HG03571 (cell line): ENCODE measurements around the gene CP.
A peak's percentile ranks its signal among the peaks of the same experiment; 100 is the strongest.
"Not testable (repeated sequence)": the region's sequence is repeated elsewhere in the genome, so short reads cannot be mapped to it uniquely, and the experiment has no call there.

Source experiments
- ATAC-seq: cut with Tn5 transposase; IDR thresholded peaks from one replicate; pipeline ENCODE4 v1.9.1; 2021; ENCODE audit not compliant: unreplicated experiment

The CP gene

DNA sequence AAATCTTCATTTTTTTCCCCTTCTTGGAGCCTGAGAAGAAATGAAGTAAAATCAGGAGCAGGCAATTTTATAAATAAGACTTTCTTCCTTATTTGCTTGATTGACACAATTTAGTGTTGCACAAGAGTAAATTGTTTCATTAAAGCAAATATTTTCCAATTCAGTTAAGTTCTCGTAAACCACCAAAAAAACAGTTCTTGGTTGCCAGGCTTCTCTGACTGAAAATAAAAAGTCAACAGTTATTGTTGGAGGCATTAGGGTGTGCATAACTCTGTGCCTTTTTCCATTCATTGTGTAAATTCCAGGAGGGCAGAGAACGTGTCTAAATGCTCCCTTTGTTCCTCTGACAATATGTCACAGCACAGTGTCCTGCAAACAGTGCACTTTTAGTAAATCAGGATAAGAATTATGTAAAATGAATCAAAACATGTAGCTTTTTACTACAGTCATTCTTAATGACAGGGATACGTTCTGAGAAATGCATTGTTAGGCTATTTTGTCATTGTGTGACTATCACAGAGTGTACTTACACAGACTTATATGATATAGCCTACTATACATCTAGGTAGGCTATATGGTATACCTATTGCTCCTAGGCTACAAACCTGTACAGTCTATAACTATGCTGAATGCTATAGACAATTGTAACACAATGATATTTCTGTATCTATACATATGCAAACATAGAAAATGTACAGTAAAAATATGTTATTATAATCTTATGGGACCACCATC, at the start of gene CP:
Gene CP, minus strand, starts transcription at position 47 of the 735 bp plus-strand sequence. Its CDS starts 37 bp downstream, at position 10.
- no peak for ATAC-seq

DNA sequence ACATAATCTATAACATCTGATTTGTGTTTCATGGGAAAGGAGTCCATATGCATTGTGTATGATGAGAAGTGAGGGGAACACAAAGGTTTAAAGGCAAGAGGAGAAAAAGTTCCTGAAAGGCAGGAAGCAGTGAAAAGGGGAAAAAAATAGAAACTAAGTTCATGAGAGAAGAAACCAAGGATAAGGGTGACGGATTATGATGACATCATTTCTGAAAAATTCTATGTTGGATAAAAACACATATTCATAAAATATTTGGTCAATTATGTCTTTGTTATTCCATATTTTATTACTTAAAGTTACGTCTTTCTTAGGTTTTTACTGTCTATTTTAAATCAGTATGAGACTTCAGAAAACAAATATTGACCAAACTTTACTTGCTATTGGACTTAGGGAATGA, 48.6 kb upstream of the CP start:
- no peak for ATAC-seq

DNA sequence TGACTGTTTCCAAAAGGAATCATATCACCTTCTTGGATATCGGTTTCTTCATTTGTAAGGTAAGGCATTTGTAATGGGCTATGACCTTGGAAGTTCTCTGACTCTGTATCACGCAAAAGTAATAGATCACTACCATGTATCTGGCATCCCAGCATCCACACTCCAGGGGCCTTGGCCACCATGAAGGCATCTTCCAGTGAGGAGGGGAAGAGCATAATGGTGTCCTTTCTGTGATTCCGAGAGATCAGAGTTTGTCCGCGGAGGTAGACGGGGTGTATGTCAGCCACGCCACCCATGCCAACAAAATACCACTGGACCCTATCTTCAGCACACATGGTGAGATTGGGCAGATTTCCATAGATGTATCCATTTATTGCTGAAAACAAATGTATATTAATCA, 48.1 kb upstream of the CP start:
- ATAC-seq = no peak

DNA sequence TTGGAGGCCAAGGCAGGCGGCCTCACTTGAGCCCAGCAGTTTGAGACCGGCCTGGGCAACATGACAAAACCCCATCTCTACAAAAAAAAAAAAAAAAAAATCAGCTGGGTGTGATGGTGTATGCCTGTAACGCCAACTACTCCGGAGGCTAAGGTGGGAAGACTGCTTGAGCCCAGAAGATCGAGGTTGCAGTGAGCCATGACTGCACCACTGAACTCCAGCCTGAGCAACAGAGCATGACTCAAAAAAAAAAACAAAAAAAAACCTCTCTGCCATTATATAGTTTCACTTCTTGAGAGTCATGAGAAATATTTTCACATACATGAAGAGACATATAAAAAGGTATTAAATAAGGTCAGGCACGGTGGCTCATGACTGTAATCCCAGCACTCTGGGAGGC, 45.9 kb upstream of the CP start:
- ATAC-seq = no peak

DNA sequence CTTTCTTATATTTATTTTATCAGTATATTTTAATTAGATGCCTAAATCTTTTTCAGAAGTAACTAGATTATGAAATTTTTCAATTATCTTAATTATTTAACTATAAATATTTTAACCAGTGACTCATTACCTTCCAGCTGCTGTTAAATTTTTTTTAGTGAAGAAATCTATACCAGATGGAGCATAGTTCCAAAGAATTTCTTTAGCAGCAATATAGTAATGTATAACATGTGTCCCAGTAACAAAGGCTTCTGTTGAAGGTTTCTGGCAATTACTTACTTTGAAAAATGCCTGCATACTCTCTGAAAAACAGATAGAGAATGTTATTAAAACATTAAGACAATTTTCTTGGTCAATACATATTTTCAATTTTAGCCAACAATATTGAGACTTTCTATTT, 45.1 kb upstream of the CP start:
- no peak for ATAC-seq

DNA sequence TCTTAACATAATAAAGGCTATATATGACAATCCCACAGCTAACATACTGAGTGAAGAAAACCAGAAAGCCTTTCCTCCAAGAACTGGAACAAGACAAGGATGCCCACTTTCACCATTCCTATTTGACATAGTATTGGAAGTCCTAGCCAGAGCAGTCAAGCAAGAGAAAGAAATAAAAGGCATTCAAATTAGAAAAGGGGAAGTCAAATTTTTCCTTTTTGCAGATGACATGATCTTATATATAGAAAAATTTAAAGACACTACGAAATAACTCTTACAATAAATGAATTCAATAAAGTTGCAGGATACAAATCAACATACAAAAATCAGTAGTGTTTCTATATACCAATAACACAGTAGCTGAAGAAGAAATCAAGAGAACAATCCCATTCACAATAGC, 42.2 kb upstream of the CP start:
- ATAC-seq = no peak

DNA sequence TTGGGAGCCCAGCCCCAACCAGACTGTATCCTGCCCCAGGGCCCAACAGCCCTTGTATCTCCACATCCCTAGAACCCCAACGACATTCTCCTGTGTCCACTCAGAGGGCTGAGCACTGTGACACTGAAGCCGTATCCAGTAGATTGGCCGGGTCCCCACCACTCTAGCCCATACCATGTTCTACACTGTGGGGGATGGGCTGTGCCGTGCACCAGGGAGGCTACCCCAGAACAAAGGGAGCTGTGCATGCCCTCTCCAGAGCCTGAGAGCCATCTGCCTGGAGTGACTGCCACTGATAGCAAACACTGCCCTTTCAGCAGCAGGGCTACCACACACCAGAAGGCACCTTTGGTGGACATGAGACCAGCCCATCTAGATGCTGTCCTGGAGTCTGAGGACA, 37.1 kb upstream of the CP start:
- ATAC-seq = no peak

DNA sequence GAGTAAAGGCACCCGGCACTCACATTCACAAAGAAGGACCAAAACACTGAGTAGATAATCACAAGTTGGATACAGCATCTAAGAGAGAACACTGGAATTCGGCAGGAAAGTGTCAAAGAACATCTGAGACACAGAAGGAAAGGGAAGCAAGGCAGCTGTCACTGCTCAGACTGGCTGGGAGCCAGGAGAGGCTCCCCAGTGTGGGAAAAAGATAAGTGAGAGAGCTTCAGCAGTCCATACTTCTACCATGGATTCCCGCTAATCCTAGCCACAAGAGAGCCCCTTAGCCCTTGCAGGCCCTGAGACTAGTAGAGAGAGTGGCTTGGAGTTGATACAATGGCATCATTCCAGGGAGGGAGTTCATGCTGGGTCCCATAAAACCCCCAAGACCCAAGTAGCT, 36.7 kb upstream of the CP start:
- no peak for ATAC-seq

DNA sequence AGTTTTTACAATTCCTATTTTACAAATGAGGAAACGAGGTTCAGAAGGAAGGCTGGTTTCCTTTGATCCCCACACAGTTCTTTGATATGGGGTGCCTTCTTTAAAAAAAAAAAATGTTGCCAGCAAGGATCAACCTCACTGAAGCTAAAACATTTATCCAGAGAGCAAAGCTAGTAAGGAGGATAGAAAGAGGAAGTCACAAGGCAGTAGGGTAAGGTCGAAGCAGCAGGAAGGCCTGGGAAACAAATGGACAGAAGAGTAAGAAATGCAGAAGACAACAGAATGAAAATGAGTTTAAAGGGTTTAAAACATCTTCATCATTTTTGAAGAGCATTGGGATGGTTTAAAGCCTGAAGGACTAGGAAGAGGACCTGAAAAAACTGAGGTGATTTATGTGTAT, 30.6 kb upstream of the CP start:
- ATAC-seq = no peak

DNA sequence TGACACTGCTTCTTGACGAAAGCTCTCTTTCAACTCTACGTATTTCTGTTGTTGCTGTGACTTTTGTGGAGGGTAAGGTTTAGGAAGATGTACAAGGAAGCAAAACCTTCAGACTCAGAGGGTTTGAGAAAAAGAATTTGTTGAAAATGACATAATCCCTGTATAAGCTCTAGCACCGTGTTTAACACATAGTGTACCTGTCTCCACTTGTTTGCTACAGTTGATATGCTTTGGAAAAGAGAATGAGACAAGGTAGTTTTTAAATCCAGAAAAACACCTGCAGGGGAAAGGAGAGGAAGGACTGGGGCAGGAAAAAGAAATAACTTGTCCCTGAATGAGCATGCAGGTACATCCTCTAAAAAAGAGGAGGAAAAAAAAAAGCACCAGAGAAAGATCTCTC, 29.6 kb upstream of the CP start:
- no peak for ATAC-seq

DNA sequence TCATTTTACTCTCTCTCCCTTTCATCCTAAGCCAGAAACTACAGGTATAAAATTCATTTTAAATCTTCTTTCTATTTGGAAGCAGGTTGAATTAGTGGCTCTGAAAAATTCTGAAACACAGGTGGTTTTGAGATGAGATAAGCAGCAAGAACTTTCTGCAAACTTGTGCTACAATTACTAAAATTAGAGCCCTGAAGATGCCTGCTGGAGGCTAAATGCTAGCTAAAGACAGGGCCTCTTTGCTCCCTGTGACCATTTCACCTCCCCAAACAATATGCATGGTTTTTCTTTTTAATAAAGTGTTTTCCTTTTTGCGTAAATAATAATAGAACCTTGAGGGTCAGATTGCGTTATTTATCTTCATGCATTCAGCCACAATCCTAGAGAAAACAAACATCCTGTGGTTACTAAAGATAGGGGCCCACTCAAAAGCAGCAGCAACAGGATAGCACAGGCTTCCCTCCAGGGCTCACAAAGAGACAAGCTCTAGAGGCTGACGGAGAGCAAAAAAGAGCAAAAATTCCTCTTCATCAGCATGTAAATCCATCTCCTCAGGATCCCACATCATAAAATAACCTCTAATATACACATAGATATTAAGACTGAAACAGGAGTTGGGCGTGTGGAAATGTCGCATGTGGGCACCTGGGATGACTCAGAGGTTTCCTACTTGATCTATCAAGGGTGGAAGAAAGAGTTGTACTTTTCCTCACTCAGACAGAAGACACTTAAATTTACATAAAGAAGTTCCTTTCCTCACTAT, 26.5 kb upstream of the CP start:
- no peak for ATAC-seq

DNA sequence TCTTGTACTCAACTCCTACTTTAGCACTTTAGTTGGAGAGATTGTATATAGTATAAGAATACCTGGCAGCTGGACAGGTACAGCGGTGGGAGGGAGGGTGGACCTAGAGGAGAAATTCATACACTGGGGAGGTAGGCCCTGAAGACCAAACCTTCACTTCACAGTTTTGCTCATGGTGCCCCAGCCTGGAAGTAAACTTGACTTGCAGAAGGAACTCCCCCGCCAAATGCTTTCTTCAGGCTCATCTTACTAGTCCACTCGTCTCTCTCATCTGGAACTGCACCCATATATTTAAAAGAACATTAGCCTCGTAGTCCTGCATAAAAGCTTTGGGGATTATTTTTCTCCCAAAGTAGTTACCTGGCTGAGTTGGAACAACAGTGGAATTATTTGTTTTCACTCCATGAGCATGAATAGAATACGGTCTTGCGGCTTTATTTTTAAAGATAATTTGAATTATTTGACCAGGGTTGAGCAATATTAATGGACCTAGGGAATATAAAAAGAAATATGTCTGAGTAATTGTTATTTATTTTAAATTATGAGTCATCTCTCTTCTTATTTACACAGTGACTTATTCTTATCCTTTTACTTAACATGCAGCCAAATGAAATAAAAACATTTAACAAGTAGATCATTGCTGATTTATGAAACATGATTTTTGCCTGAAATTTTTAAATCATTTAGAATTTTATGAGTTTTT, 25.5 kb upstream of the CP start:
- no peak for ATAC-seq

DNA sequence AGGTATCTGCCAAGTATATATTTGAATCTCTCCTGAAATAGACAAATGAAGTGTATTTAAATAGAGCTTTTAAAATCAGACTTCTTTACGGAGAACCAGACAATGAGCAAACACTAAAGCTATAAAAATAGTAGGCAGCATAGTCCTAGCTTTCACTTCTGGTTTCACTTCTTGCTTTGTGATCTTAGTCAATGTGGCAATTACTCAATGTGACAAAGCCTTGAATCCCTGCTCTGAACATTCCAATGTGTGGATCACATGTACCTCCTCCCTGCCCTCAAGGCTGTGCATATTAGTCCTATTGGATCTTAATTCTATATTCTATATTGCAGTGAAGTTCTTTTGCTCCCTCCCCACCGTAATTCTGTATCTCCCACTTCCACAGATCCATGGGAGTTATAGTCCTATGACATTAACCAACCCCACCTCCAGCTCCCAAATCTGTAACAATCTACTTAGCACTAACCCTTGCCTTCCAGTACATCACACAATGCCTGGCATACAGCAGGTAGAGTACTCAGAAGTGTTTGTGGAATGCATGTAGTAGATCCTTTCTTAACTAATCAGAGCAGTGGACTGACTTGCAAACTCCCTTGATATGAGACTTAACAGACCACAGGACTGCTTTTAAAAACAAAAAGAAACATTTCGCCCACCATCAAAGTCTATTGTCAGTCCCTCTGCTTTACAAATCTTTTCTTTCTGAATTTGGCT, 24.3 kb upstream of the CP start:
- ATAC-seq = peak; percentile 74

DNA sequence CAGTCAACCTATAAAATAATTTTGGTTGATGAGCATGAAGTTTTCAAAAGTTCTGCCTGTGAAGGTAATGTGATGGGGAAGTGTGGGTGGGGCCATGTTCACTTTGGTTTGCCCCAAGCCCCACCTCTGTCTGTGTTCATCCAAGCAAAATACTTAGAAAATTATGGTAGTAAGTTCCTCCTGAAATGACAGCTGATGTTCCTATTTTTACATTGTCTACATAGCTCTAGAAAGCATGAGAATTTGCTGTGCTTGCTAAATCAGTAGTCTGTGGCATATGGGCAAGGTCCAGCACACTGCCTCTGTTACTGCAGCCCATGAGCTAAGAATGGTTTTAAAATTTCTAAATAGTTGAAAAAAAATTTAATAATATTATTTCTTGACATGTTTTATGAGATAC, 21.9 kb upstream of the CP start:
- no peak for ATAC-seq

DNA sequence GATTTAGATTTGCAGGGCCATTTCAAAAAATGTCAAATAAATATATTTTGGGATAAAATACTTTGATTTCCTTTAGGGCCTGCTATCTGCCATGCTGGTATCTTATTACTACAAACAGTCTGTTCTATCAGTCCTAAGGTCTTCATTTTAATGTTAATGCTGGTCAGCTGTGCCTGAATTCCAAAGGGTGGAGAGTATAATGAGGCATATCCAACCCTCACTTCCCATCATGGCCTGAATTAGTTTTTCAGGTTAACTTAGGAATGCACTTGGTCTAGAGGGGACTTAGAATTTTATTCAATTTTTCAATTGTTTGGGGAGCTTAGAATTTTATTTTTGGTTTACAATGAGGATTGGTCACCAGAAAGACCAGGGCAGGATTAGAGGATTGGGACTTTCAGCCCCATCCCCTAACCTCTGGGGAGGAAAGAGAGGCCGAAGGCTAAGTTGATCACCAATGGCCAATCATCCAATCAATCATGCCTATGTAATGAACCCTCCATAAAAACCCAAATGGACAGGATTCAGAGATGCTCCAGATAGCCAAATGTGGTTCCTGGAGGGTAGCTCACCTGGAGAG, 17.8 kb upstream of the CP start:
- ATAC-seq = no peak

DNA sequence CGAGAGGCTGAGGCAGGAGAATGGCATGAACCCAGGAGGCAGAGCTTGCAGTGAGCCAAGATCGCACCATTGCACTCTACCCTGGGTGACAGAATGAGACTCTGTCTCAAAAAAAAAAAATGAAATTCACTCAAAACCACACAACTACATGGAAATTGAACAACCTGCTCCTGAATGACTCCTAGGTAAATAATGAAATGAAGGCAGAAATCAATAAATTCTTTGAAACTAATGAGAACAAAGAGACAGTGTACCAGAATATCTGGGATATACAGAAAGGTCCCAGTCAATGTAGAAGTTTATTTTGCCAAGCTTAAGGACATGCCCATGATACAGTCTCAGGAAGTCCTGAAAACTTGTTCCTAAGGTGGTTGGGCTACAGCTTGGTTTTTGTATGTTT, 16.6 kb upstream of the CP start:
- ATAC-seq = not testable (repeated sequence)

DNA sequence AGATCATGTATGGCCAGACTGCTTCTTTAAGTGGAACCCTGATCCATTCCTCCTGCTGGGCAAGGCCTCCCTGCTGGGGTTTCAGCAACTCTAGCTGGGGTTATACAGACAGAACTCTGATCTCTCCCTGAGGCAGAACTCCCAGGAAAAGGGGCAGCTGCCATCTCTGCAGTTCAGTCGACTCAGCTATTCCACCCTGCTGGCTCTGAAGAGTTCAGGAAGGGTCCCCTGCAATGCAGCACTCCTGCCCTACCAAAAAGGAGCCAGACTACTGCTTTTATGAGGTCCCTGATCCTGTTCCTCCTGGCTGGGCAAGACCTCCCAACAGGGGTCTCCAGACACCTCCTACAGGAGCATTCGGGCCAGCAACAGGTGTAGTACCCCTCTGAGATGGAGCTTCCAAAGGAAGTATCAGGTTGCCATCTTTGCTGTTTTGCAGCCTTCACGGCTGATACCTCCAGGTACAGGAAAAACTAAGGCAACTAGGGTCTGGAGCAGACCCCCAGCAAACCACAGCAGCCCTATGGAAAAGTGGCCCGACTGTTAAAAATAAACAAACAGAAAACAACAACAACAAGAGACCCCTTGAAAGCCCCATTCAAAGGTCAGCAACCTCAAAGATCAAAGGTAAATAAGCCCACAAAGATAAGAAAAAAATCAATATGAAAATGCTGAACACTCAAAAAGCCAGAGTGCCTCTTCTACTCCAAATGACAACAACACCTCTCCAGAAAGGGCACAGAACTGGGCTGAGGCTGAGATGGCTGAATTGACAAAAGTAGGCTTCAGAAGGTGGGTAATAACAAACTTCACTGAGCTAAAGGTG, 14.2 kb upstream of the CP start:
- no peak for ATAC-seq

DNA sequence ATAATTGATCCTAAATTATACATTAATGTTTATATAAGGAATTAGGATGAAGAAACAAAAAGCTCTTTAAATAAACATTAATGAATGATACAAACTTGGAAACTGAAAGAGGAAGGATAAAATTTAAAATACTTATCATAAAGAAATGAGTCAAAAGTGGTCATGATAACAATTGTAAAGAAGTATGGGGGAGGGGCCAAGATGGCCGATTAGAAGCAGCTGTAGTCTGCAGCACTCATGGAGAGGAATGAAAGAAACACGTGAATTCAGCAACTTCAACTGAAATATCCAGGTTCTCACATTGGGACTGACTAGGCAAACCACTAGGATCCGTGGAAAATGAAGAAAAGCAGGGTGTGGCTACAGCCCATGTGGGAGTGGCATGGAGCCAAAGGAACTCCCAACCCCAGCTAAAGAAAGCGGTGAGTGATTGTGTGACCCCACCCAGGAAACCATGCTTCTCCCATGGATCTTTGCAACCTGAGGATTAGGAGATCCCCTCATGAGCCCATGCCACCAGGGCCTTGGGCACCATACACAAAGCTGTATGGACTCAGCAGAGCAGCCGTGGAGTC, 13.1 kb upstream of the CP start:
- no peak for ATAC-seq

DNA sequence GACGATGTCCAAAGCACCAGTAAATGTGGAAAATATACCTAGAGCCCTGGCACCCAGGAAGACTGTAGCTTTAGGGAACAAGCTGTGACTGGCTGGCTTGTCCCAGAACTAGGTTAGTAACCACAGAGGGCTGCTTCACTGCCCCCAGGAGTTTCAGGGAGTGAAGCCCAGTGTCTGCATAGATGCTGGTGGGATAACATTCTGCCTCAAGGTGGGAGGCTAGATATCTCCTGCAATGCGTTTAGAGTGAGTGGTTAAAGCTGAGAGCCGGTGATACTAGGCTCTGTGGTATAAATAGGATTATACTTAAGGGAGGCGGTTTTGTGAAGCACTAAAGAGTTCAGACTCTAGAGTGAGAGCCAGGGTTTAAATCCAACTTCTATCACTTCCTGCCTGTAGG, 11.7 kb upstream of the CP start:
- ATAC-seq = no peak

DNA sequence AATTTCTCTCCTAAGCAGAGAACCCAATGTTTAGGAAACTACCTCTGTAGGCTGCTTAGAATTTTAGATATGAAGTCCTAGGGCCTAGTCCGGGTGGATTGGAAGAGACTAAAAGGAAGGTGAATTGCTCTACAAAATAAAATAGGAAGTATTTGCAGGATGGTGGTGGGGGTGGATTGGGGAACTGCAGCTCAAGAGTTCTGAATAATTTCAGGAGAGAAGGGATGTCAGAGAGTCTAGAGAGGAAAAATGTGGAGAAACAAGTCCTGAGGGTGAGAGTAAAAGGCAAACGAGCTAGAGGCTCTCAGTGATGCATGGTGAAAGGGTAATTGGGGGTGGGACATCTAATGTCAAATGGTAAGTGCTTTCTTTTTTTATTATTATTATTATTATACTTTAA, 10.2 kb upstream of the CP start:
- no peak for ATAC-seq
